Islet of Langerhans (tissue), 1 donor: Measurements from ENCODE around the gene EVA1C.
"Not testable (repeated sequence)": the region's sequence is repeated elsewhere in the genome, so short reads cannot be mapped to it uniquely, and the experiment has no call there.

Source experiments
- FAIRE-seq: peaks from one replicate; lab custom pipeline; 2011; peaks lifted over from hg19 to GRCh38; lab: Jason Lieb, UNC

Gene EVA1C

DNA sequence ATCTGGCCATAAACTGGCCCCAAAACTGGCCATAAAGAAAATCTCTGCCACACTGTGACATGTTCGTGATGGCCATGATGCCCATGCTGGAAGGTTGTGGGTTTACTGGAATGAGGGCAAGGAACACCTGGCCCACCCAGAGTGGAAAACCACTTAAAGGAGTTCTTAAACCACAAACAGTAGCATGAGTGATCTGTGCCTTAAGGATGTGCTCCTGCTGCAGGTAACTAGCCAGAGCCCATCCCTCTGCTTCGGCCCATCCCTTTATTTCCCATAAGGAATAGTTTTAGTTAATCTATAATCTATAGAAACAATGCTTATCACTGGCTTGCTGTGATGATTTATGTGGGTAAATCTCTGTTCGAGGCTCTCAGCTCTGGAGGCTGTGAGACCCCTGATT, 50.1 kb downstream of the EVA1C start:
- not testable (repeated sequence) for FAIRE-seq

DNA sequence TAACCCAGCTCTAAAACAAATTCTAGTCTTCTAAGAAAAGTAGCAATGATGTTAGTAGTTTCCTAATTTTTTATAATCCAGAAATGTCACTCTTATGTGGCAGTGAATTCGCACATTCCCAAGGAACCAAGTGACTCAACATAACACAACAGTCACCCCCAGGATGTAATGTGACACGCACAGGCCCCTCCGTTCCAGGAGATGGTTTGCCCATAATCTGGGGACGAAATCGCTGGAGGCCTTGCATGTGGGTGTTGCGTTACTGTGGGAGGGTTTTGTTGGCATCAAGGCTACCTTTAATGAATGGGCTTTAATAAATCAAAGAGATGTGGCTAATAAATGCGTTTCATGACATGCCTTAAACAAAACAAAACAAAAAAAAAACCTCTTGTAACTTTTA, 50.9 kb downstream of the EVA1C start:
- no peak for FAIRE-seq

DNA sequence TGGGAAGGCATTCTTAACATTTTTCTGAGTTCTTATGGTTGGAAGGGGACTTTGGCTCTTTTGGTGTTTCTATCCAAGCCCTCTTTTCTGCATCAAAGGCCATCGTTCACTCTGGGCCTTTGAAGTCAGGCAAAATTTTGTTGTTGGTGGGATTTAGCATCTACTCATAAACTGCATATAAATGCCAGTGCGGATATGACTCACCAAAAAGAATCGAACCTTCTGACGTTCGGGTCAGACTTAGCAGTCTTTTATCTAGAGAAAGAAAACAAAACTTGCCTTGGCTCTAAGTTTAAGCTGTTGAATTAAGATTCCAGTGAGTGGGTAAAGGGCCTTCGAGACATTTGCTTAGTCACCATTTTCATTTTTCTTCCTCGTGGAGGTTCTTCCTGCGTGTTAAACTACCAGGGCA, 51.4 kb downstream of the EVA1C start:
- no peak for FAIRE-seq

DNA sequence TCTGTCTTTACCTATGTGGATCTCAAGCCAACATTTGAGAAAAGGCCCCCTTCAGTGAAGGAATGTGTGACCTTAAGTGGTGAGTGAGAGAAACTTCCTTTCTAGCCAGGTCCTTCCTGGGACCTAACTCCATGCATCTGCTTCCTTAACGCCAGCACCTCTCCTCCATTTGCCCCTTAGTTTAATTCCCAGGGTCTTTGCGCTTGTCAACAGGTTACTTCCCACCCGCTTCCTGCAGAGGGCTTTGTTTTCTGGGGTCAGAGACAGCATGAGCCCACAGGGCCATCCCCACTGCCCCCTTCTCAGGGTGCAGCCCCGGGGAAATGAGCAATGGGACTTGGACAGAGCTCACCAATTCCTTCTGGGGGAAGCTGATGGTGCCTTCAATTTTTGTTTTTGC, 54.8 kb downstream of the EVA1C start:
- FAIRE-seq, result no peak

DNA sequence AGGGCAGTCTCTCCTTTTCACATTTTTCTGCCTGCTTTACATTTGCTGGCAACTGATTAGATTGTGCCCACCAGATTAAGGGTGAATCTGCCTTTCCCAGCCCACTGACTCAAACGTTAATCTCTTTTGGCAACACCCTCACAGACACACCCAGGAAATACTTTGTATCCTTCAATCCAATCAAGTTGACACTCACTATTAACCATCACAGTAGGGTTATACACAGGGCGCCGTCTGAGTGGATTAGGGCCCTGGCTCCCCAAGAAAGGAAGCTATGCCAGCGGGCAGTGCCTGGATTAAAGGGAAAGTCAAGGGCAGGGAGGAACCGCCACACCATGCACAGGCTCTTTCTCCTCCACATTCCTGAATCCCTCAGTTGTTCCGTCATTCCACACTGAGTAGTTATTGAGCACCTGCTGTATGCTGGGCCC, 56.2 kb downstream of the EVA1C start:
- no peak for FAIRE-seq

DNA sequence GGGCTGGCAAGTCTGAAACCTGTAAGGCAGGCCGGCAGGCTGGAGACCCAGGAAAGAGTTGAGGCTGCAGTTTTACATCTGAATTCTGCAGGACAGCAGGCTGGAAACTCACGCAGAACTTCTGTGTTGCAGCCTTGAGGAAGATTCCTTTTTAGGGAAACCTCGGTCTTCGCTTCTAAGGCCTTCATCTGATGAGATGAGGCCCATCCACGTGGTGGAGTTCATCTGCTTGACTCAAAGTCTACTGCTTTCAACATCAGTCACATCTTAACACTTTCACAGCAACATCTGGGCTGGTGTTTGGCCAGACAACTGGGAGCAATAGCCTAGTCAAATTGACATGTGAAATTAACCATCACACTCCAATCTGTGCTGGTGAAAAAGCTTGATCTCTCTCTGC, 57.1 kb downstream of the EVA1C start:
- no peak for FAIRE-seq

DNA sequence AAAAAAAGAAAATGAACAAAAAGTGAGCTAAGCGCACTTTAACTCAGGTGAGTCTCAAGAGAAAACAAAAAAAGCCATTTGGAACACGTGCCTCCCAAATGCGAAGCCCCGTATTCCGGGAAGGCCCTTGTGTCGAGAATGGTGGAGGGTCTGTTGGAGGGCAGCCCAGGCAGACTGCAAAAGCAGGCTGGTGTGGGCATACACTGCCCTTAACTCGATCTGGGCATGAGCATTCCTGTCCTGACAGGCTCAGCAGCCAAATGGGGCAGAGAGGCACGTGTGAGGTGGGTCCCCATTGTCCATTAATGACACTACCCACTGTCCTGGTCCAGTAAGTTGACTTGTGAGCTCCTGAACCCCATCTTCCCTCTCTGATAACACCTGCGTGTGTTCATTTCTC, 57.7 kb downstream of the EVA1C start:
- no peak for FAIRE-seq

DNA sequence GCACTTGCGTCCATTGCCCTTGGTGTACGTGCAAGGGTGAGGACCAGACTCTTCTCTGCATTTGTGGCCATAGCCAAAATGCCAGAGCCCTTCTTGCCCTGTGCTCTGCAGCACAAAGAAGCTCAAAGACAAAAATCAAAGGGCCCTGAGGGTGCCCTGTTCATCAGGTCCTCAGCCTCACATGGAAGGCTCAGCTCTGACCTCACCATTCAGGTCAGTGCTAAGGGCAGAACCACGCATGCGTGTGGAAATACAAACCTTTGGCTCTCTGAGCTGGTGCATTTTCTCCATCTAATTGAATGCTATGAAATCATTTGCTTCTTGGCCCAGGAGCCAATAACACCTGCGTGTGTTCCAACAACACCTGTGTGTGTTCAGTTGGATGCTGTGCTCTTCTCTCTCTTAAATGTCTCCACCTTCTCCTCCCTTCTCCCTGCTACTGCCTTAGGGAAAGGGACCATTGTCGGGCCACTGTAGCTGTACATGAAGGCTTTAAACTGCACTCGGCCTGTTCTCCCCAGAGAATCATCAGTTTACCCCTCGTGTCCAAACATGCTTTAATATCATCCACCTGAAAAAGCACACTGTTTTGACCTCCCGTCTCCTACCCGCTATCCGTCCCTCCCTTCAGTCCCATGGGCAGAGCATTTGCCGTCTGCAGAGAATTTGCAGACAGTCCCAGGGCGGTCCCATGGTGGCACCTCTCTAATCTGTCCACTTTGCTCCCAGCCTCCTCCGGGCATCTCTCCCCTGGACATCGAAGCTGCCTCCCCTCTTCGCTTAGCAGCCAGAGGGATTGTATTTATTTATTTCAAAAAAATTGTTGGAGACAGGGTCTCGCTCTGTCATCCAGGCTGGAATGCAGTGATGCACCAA, 60.6 kb downstream of the EVA1C start:
- no peak for FAIRE-seq

DNA sequence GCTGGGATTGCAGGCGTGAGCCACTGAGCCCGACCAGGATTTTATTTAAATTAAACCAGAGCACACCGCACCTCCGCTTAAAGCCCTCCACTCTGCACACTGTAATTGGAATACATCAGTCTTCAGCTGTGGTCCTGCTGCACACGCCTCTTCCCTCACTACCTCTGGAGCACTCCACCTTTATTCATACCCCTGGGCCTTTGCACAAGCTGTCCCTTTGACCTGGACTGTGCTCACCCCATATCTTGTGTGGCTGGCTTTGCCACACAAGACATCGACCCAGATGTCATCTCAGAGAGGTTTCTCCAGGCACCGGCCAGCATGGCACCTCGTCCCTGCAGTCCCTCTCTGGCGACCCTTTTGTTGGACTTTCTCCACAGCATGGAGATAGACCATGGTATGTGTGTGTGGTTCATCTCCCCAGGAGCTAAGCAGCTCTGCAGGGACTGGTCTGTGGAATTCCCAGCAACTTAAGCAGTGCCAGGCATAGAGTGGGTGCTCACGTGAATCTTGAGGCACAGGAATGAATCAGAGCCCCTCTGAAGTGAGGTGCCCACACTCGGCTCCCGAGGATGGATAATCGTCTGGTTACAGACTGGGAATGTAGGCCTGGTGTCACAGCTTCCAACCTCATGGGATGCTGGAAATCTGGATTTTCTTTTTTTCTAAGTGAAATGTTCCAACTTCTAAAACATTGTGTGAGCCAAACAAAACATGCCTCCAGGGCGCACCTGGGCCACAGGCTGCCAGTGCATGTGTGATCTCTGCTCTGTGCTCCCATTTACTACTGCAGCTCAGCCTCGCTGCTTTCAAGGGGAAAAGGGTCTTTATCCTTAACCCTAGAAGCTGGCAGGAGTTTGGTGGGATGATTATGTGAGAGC, 61.9 kb downstream of the EVA1C start:
- FAIRE-seq, result no peak

DNA sequence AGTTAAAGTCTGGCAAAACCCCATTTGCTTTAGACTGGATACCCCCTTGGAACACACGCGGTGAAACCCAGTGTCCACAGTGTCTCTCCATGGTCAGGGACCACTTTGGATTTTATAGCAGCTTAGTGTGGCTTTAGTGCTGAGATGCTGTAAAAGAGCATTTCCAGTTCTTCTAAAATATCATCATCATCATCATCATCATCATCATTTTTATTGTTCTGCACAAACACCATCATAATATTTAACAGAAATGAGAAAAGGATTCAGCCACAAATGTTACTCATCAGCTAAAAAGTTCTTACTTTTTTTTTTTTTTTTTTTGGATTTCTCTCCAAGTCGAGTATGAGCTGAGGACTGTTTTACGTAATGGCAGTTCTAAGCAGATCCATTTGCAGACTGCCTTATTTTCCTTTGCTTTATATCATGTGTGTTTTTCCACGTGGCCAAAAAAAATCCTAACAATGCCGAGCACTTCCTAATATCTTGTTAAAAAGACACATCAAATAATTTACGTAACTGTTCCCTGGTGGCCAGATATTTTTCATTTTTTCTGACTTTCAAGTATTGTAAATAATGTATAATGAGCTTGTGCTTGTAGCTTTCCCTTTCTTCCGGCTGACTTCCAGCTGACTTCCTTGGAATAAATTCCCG, 62.8 kb downstream of the EVA1C start:
- no peak for FAIRE-seq

DNA sequence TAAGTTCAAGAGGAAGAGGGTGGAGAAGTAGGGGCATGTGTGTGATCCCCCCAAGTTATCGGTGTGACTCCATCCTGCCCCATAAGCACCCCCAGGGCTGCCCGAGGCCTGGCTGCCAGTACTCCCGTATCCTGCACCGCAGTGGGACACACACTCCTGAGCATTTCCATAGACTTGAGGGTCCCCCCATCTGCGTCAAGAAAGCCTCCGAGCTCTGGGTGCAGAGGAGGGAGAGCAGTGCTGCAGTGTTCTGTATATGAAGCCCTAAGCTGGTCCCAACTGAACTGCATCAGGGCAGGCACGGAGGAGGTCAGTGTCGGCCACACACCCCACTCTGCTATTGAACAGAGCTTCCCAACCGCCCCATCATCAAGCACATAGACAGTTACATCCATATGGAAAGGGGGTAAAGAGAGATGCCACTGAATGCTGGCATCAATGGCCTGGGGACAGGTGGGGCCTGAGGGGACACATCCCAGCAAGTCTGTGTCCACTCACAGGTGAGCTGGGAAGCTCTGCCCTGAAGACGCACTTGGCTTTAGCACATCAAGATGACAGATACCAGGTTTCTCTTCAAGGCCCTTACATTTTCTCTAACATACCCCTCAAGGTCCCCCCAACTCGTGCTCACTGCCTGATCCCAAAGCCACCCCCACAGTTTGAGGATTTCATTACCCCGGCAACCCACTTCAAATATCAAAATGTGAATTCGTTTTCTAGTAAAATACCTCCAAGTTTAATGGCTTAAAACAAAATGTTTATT, 64.3 kb downstream of the EVA1C start:
- no peak for FAIRE-seq

DNA sequence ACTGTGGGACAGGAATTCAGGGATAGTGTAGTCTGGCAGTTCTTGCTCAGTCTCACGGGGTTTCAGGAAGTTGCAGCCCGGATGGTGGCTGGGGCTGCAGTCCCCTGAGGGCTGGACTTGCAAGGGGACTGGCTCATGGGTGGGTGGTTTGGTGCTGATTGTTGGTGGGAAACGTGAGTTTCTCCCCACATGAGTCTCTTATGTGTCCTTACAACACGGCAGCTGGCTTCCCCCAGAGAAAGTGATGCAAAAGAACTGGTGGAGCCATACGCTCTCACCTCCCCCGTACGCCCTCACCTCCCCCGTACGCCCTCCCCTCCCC, 64.9 kb downstream of the EVA1C start:
- no peak for FAIRE-seq

DNA sequence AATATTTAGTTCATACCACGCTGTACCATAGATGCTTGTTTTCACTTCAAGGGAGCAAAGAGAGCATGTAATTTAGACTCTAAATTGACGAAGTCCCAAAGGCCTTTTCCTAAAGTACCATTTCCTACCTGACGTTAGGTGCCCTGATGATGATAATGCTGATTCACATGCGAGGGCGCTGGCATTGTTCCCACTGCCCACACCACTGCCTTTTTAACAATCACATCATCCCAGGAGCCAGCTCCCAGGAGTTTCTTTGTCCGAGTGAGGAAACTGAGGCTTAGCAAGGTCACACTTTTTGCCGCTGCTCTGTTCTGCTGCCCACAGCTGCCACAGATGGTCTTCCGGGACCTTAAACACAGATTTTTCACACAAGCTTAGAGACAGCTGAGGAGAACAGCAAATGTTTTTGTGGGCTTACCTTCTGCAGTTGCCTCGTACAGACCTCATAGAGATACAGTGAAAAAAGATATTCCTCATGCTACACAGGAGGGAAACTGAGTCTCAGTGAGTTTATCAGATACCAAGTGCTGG, 69.4 kb downstream of the EVA1C start:
- FAIRE-seq, result no peak

DNA sequence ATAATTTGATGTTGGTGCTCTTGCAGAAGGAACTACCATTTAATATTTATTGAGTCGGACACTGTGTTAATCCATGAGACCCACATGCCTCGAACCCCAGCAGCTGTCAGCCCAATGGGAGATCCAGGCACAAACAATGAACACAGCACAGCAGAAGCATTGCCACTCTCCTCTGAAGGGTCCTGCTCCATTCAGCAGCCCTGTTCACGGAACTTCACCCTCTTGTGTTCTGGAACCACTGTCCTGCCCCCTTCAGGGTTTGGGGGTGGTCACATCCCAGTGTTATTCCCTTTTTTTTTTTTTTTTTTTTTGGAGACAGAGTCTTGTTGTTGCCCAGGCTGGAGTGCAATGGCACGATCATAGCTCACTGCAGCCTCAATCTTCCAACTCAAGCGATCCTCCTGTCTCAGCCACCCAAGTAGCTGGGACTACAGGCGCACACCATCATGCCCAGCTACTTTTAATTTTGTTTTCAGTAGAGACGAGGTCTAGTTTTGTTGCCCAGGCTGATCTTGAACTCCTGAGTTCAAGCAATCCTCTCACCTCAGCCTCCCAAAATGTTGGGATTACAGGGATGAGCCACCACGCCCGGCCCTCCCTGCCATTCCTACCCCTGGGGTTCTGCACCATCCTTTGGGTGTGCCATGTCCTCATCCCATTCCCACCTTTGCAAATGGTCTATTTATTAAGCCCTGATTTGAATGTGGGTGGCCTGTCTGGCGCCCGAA, 70.2 kb downstream of the EVA1C start:
- no peak for FAIRE-seq

DNA sequence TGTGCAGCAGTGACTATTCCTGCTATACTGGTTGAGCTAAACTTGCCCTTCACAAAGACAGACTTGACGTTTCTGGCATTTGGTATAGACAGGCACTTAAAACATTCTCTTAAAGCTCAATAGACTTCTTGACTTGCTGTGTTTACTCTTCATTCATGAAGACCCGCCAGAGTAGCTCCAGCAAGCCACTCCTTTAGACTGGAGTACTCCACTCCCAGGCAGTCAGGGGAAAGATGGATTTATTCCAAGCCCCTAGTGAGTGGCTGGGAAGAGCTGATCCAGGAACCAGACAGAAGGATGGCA, 70.7 kb downstream of the EVA1C start:
- FAIRE-seq, result no peak

DNA sequence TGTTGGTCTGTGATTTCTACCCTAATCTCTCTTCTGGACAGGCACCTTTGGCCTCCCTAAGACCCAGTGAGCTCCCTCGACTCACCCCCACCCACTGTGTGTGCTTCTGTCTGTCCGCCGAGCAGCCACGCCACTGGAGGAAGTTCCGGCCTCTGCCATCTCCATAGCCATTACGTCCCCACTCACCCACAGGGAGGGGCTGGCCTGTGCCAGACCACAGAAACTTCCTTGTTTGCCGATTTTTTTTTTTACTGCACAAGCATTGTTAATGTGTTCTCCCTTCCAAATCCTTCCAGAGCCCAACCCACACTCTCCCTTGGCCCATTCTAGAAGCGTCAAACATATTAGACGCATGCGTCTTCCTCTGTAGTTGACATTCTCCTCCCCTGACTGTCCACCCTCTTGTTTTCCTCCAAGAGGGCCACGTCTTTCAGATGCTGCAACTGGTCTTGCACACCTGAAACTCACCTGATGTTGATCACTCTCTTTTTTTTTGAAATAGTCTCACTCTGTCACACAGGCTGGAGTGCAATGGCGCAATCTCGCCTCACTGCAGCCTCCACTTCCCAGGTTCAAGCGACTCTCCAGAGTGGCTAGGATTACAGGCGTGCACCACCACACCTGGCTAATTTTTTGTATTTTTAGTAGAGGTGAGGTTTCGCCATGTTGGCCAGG, 72.3 kb downstream of the EVA1C start:
- FAIRE-seq, result no peak

DNA sequence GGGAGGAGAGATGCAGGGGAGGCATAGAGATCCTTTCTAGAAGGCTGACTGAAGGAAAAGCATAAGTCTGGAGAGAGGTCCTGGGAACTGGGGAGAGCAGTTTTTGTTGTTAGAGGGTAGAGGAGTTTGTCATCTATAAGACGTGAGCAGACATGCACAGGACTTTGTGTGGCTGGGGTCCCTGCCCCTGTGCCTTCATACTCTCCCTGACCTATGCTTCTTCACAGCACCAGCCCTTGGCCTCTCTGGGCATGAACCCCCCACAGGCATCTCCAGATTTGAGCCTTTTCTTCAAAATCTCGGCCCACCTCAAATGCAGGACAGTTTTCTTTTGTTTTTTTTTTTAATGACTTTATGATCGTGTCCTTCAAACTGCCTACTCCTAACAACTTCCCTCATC, 79.9 kb downstream of the EVA1C start:
- no peak for FAIRE-seq

DNA sequence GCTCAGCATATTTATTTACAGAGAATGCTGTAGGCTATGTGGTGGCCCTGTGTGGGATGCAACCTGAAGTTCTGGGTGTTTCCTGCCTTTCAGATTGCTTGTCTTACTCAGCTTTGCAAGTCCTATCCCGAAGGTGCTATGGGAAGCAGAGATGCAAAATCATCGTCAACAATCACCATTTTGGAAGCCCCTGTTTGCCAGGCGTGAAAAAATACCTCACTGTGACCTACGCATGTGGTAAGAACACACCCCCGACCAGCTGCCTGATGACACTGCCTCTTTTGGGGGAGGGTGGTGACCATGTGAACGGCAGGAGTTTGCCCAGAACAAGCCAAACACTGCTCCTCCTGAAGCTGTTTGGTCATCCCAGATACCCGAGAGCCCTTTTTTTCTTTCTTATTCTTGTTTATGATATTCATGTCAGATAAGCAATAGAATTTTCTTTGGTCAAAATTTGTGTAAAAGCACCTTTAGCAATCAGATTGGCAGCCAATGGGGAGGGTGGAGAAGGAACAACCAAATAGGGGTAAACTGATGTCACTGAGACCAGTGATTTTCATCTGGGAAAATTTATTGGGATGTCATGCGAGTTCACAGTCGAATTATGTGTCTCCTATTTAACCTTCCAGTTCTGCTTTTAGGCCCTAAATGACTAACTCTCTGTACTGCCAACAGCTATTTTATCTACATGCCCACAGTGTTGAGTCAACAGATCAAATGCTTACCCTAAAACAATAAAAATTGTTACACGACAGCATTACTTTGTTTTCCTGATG, 82.6 kb downstream of the EVA1C start:
- no peak for FAIRE-seq

DNA sequence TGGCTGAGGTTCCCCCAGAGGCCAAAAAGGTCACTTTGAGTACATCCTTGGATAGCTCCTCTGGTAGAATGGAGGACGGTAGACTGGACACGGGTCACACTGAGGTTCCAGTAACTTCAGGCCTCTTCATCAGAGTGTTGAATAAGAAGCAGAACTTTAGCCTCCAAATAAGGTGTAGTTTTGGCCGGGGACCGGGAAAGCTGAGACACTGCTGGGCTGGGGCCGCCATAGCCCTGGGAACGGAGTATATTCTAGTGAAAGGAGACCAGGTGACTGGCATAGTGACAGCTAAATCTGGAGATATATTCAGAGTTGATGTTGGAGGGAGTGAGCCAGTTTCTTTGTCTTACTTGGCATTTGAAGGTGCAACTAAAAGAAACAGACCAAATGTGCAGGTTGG, 84.1 kb downstream of the EVA1C start:
- no peak for FAIRE-seq
